ENCODE measurements around the gene PHF12.
"Not testable (repeated sequence)": the region's sequence is repeated elsewhere in the genome, so short reads cannot be mapped to it uniquely, and the experiment has no call there.

GRCh38 chr17:28934508-28934907 lies 16.8 kb downstream of the PHF12 start:
- TF ChIP-seq CTCF, POLR2A (IDR thresholded peaks at IDR 0.05): not testable (repeated sequence)
